Progenitor cell of endocrine pancreas (in vitro differentiated cells): ENCODE results near the gene MAP3K4. TPM values are rescaled to one million over a fixed set of nuclear protein-coding genes. Genes with fewer than 3 reads are reported as not detected.
A peak's percentile ranks its signal among the peaks of the same experiment; 100 is the strongest.

Source experiments
- DNase-seq: peaks from one replicate; pipeline ENCODE4 v3.0.0; 2021; ENCODE audit warnings: low spot score; ENCODE audit not compliant: unreplicated experiment
- H3K27ac Mint-ChIP-seq: 2 replicates; pipeline ENCODE4 v1.8.0; 2021; ENCODE audit warnings: mild to moderate bottlenecking, moderate library complexity, mixed read lengths
- H3K27me3 Mint-ChIP-seq: 2 replicates; pipeline ENCODE4 v1.8.0; 2021; ENCODE audit warnings: mixed read lengths
- H3K36me3 Mint-ChIP-seq: 2 replicates; pipeline ENCODE4 v1.8.0; 2022; ENCODE audit warnings: mixed read lengths; ENCODE audit not compliant: insufficient read depth
- H3K4me1 Mint-ChIP-seq: 2 replicates; pipeline ENCODE4 v1.8.0; 2021; ENCODE audit warnings: low read depth, mixed read lengths
- H3K4me3 Mint-ChIP-seq: 2 replicates; pipeline ENCODE4 v1.8.0; 2021; ENCODE audit warnings: low read depth, mild to moderate bottlenecking, moderate library complexity, mixed read lengths
- H3K9me3 Mint-ChIP-seq: 2 replicates; pipeline ENCODE4 v1.8.0; 2021; ENCODE audit warnings: low read depth, mixed read lengths
- total RNA-seq: library from RNA; stranded (reverse); gene quantifications from 2 replicates; pipeline ENCODE4 v1.2.1, GENCODE V29; 2021
- TF ChIP-seq, protein P1 (sequence below): fragments of 200-600 bp; sonication (generic); IDR thresholded peaks from one replicate; pipeline ENCODE4 v1.5.0; 2021; ENCODE audit warnings: antibody characterized with exemption, mild to moderate bottlenecking; ENCODE audit not compliant: unreplicated experiment

Gene MAP3K4
- total RNA-seq, 1 donor from 2014 or later, result 68.1 TPM

DNA sequence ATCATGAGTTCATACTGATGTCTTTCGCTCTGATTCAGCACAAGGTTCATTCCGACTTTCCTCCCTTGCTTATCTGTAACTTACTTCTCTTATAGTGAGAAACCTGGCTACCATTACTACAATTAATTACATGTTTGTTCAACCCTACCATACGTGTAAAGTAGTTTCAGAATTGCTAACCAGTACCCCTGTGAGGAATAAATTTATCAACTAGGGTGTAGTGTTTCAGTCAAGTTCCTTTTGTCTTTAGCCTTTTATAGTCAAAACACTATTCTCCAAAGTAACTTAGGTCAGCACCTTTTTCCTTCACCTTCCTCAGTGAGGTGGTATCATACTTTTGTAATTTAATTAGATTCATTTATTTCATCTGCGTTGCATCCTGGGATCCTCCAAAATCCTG lies 64.9 kb downstream of the MAP3K4 start:
- no peak overlapping the region for H3K27ac Mint-ChIP-seq
- no peak for DNase-seq
- TF ChIP-seq, protein P1, sequence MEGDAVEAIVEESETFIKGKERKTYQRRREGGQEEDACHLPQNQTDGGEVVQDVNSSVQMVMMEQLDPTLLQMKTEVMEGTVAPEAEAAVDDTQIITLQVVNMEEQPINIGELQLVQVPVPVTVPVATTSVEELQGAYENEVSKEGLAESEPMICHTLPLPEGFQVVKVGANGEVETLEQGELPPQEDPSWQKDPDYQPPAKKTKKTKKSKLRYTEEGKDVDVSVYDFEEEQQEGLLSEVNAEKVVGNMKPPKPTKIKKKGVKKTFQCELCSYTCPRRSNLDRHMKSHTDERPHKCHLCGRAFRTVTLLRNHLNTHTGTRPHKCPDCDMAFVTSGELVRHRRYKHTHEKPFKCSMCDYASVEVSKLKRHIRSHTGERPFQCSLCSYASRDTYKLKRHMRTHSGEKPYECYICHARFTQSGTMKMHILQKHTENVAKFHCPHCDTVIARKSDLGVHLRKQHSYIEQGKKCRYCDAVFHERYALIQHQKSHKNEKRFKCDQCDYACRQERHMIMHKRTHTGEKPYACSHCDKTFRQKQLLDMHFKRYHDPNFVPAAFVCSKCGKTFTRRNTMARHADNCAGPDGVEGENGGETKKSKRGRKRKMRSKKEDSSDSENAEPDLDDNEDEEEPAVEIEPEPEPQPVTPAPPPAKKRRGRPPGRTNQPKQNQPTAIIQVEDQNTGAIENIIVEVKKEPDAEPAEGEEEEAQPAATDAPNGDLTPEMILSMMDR, result no peak
- no peaks in the 10 kb centered on the region for H3K27me3 Mint-ChIP-seq
- H3K4me1 Mint-ChIP-seq, result peaks cover 18% of the 10 kb centered on the region
- no peaks in the 10 kb centered on the region for H3K9me3 Mint-ChIP-seq
- peaks cover 3% of the 10 kb centered on the region for H3K36me3 Mint-ChIP-seq
- no peak overlapping the region for H3K4me3 Mint-ChIP-seq

DNA sequence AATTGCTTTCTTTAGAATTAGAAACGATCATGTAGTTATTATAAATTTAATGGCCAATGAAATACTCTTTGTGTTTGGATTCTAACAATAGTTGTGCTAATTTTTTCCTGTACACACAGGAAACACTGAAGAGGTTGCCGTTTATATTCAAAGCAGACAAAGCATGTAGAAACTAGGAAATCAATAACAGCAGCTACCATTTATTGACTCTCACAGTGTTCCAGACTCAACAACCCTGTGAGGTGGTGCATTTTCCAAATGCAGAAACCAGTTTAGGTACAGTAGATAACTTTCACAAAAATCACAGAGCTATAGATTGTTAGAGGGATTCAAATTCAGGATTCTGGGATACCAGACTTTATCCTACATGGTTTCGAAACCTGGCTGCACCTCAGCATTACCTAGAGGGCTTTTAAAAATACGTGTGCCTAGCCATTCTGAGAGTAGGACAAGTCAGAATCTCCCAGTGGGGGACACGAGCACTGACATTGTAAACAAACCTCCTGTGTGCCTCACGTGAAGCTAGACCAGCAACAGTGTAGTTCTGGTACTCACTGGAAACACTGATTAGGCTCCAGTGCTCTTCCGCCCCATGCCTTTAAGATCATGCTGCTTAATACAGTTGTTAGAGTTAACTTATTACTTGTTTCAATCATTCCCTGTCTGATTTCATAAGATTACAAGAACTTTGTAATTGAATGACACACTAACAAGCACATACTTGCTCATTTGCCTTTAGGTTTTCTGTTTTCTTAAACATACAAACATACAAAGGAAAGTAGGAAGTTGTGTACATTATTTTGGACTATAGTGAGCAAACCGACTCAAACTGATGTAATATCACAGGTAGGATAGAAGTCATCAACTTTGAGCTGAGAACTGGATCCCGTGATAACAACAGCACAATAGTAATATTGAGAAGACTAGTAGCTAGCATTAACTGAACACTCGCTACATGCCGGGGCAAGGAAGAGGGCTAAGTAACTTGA lies 65.8 kb downstream of the MAP3K4 start:
- no peaks in the 10 kb centered on the region for H3K27me3 Mint-ChIP-seq
- DNase-seq, result no peak
- TF ChIP-seq, protein P1, result no peak
- H3K27ac Mint-ChIP-seq, result peak overlapping the region; percentile 27
- no peaks in the 10 kb centered on the region for H3K9me3 Mint-ChIP-seq
- H3K36me3 Mint-ChIP-seq, result peaks cover 6% of the 10 kb centered on the region
- H3K4me3 Mint-ChIP-seq, result no peak overlapping the region
- peaks cover 18% of the 10 kb centered on the region for H3K4me1 Mint-ChIP-seq

DNA sequence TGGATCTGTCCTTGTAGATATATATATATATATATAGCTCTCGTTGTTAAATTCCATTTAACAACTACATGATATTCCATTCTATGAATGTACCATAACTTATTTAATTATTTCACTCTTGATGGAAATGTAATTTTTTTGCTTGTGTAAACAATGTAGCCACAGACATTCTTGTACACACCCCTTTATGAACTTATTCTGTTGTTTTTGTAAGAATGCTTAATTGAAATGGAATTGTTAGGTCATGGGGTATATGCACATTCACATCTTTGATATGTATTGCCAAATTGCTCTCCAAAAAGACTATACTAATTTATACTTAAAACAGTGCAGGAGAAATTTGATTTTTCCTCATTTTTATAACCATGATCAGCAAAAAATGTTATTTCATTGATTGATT lies 67.2 kb downstream of the MAP3K4 start:
- no peaks in the 10 kb centered on the region for H3K9me3 Mint-ChIP-seq
- no peak for DNase-seq
- H3K36me3 Mint-ChIP-seq, result peaks cover 6% of the 10 kb centered on the region
- H3K4me3 Mint-ChIP-seq, result no peak overlapping the region
- H3K4me1 Mint-ChIP-seq, result peaks cover 18% of the 10 kb centered on the region
- TF ChIP-seq, protein P1, result no peak
- no peak overlapping the region for H3K27ac Mint-ChIP-seq
- H3K27me3 Mint-ChIP-seq, result no peaks in the 10 kb centered on the region

DNA sequence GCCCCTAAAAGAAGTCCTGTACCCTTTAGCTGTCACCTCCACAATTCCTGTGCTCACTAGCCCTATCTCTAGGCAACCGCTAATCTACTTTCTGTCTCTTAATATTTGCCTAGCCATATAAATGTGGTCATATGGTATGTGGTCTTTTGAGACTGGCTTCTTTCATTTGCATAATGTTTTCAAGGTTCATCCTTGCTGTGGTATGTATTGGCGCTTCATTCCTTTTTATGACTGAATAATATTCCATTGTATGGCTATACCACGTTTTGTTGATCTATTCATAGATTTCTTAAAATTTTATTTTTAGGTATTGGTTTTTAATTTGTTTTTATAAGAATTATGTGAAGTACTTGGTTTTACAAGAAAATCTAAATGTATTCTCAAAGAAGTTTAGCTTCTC lies 70.0 kb downstream of the MAP3K4 start:
- TF ChIP-seq, protein P1, result no peak
- no peak overlapping the region for H3K4me3 Mint-ChIP-seq
- no peaks in the 10 kb centered on the region for H3K27me3 Mint-ChIP-seq
- no peak overlapping the region for H3K27ac Mint-ChIP-seq
- H3K9me3 Mint-ChIP-seq, result peaks cover 7% of the 10 kb centered on the region
- peaks cover 12% of the 10 kb centered on the region for H3K4me1 Mint-ChIP-seq
- DNase-seq, result no peak
- peaks cover 12% of the 10 kb centered on the region for H3K36me3 Mint-ChIP-seq

DNA sequence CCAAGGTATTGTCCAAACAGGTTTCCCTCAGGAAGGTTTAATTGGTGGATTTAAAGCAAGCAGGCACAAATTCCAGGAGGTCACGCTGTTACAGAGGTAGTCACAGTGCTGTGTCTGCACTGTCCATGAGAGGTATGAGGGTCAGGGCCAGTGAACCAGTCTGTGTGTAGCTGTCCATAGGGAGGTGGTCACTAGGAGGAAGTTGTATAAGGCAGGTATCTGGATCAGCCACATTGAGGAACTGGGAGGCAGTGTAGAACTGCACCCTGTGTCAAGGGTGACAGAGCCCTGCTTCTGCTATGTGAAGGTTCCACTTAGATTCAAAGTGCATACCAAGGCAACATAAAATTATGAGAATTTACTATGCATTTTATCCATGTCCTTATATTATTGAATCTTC lies 73.3 kb downstream of the MAP3K4 start:
- DNase-seq, result no peak
- H3K36me3 Mint-ChIP-seq, result peaks cover 13% of the 10 kb centered on the region
- H3K27me3 Mint-ChIP-seq, result no peaks in the 10 kb centered on the region
- H3K27ac Mint-ChIP-seq, result peak overlapping the region; percentile 9
- peaks cover 7% of the 10 kb centered on the region for H3K9me3 Mint-ChIP-seq
- TF ChIP-seq, protein P1, result no peak
- no peak overlapping the region for H3K4me3 Mint-ChIP-seq
- H3K4me1 Mint-ChIP-seq, result no peaks in the 10 kb centered on the region
